GM12878 (cell line): Measurements from ENCODE around the gene BRAF. TPM values are rescaled to one million over a fixed set of nuclear protein-coding genes. Genes with fewer than 3 reads are reported as not detected.

Experiments
- ATAC-seq: fragments of 200-7000 bp; cut with Tn5 transposase; 3 replicates; pipeline ENCODE4 v1.9.1; 2020; ENCODE audit warnings: mild to moderate bottlenecking, moderate library complexity
- BruUV-seq: library from RNA; stranded (reverse); fragments of 400-500 nt; replicated peaks from 2 replicates; lab custom pipeline; 2021; lab: Mats Ljungman, UMichigan
- CTCF ChIA-PET: fragments of 300-600 bp; sonication (Branson Sonifier 250); formaldehyde crosslinking; extraction: SDS; loops from one replicate; lab custom pipeline; 2021; ENCODE audit warnings: inconsistent platforms; lab: Yijun Ruan, JAX
- POLR2A ChIA-PET: fragments of 350-600 bp; formaldehyde crosslinking; extraction: SDS; loops from one replicate; lab custom pipeline; 2021; ENCODE audit warnings: inconsistent platforms; lab: Charles Lee
- RAD21 ChIA-PET: fragments of 300-600 bp; sonication (Branson Sonifier 250); formaldehyde crosslinking; loops from one replicate; lab custom pipeline; 2023; ENCODE audit warnings: antibody characterized with exemption; ENCODE audit not compliant: unreplicated experiment; lab: Charles Lee
- SMC1A ChIA-PET: fragments of 300-600 bp; sonication (Branson Sonifier 250); formaldehyde crosslinking; loops from one replicate; lab custom pipeline; 2023; ENCODE audit not compliant: unreplicated experiment, uncharacterized antibody; lab: Charles Lee
- DNase-seq: peaks from one replicate; pipeline ENCODE4 v3.0.0-alpha.2; 2011; ENCODE audit warnings: low read depth, low spot score
- FAIRE-seq: peaks from 3 replicates; lab custom pipeline; 2011; peaks lifted over from hg19 to GRCh38; lab: Jason Lieb, UNC
- H2AFZ ChIP-seq: 2 replicates; pipeline ENCODE4 v1.6.0; 2011; ENCODE audit warnings: low read depth, low read length, control low read depth; ENCODE audit not compliant: control insufficient read depth
- H3K27ac ChIP-seq: 2 replicates; pipeline ENCODE4 v1.5.1; 2011; ENCODE audit warnings: control low read depth; ENCODE audit not compliant: control insufficient read depth, insufficient read depth
- H3K27me3 ChIP-seq, 2 experiments: replicated peaks in 1 of 2; 2 replicates each; pipeline versions ENCODE4 v1.6.0 to v1.6.1; 2011; ENCODE audit warnings: low read length in 1 of 2; ENCODE audit not compliant: control insufficient read depth in 2 of 2, insufficient read depth in 2 of 2
- H3K36me3 ChIP-seq, 2 experiments: 2 replicates each; pipeline ENCODE4 v1.5.1; 2011; ENCODE audit warnings: low read length in 1 of 2; ENCODE audit not compliant: control insufficient read depth in 2 of 2, insufficient read depth in 2 of 2
- H3K4me1 ChIP-seq: 2 replicates; pipeline ENCODE4 v1.6.1; 2011; ENCODE audit warnings: mild to moderate bottlenecking, low read length, moderate library complexity, mixed read lengths; ENCODE audit not compliant: control insufficient read depth, insufficient read depth
- H3K4me2 ChIP-seq: 2 replicates; pipeline ENCODE4 v1.6.0; 2011; ENCODE audit warnings: control low read depth; ENCODE audit not compliant: control insufficient read depth, insufficient read depth
- H3K4me3 ChIP-seq: fragments of 200-600 bp; sonication (generic); 2 replicates; pipeline ENCODE4 v1.5.1; 2016
- H3K79me2 ChIP-seq: 2 replicates; pipeline ENCODE4 v1.6.0; 2011; ENCODE audit warnings: low read length; ENCODE audit not compliant: control insufficient read depth, insufficient read depth
- H3K9ac ChIP-seq: 2 replicates; pipeline ENCODE4 v1.8.0; 2011; ENCODE audit warnings: low read length, control low read depth, mixed read lengths; ENCODE audit not compliant: control insufficient read depth, insufficient read depth
- H3K9me3 ChIP-seq: replicated peaks from 3 replicates; pipeline ENCODE4 v1.5.1; 2011; ENCODE audit warnings: mild to moderate bottlenecking, low read length; ENCODE audit not compliant: control insufficient read depth, insufficient read depth
- H4K20me1 ChIP-seq: 2 replicates; pipeline ENCODE4 v1.6.0; 2011; ENCODE audit not compliant: control insufficient read depth, insufficient read depth
- ATF7 ChIP-seq: fragments of 450-650 bp; IDR thresholded peaks from 2 replicates; pipeline ENCODE4 v1.6.1; 2016; ENCODE audit warnings: low read depth, mild to moderate bottlenecking
- BACH1 ChIP-seq: fragments of 450-650 bp; IDR thresholded peaks from 2 replicates; pipeline ENCODE4 v1.6.1; 2017; ENCODE audit warnings: mild to moderate bottlenecking, borderline replicate concordance
- BCL11A ChIP-seq: IDR thresholded peaks from 2 replicates; pipeline ENCODE4 v1.6.1; 2011; ENCODE audit warnings: low read depth, low read length
- BHLHE40 ChIP-seq, 2 experiments: fragments of 450-650 bp in 1 of 2; IDR thresholded peaks; 2 replicates each; pipeline ENCODE4 v1.6.1; 2011 to 2017; ENCODE audit warnings: low read depth in 2 of 2, borderline replicate concordance in 1 of 2, improper control_type of control experiment in 1 of 2, low read length in 1 of 2, mild to moderate bottlenecking in 1 of 2
- CTCF ChIP-seq, 3 experiments: IDR thresholded peaks in 2 of 3; conservative IDR thresholded peaks in 1 of 3; 2 replicates each; pipeline ENCODE4 v1.5.1; 2011; ENCODE audit warnings: low read depth in 3 of 3, low read length in 3 of 3, mild to moderate bottlenecking in 3 of 3, control low read depth in 2 of 3, moderate library complexity in 2 of 3, inconsistent platforms in 1 of 3, mixed read lengths in 1 of 3; ENCODE audit not compliant: control insufficient read depth in 2 of 3, insufficient read depth in 1 of 3; ENCODE audit errors: extremely low read depth in 1 of 3
- EGR1 ChIP-seq, 2 experiments: IDR thresholded peaks; 1 replicate in 1 of 2; 2 replicates in 1 of 2; pipeline ENCODE4 v1.6.1; 2011 to 2012; ENCODE audit warnings: low read depth in 2 of 2, low read length in 2 of 2, borderline replicate concordance in 1 of 2, mild to moderate bottlenecking in 1 of 2, moderate library complexity in 1 of 2
- EZH2 ChIP-seq: IDR thresholded peaks from 2 replicates; pipeline ENCODE4 v1.6.1; 2012; ENCODE audit warnings: low read depth, mild to moderate bottlenecking, control low read depth, inconsistent platforms, low read length, borderline replicate concordance; ENCODE audit not compliant: control insufficient read depth
- GATAD2B ChIP-seq: fragments of 450-650 bp; conservative IDR thresholded peaks from 2 replicates; pipeline ENCODE4 v1.6.1; 2017; ENCODE audit warnings: low read depth, mild to moderate bottlenecking, moderate library complexity
- IKZF1 ChIP-seq: fragments of 450-650 bp; conservative IDR thresholded peaks from 2 replicates; pipeline ENCODE4 v1.6.1; 2017; ENCODE audit warnings: antibody characterized with exemption, mild to moderate bottlenecking
- IRF4 ChIP-seq: IDR thresholded peaks from 2 replicates; pipeline ENCODE4 v1.6.1; 2011; ENCODE audit warnings: low read depth, low read length
- MEF2B ChIP-seq: fragments of 450-650 bp; IDR thresholded peaks from 2 replicates; pipeline ENCODE4 v1.6.1; 2018; ENCODE audit warnings: mild to moderate bottlenecking, moderate library complexity; ENCODE audit not compliant: partially characterized antibody, poor library complexity, severe bottlenecking
- MTA3 ChIP-seq: IDR thresholded peaks from 2 replicates; pipeline ENCODE4 v1.6.1; 2012; ENCODE audit warnings: low read length, inconsistent platforms, borderline replicate concordance
- POLR2AphosphoS5 ChIP-seq: IDR thresholded peaks from 2 replicates; pipeline ENCODE4 v1.6.1; 2011; ENCODE audit warnings: mild to moderate bottlenecking, low read length, inconsistent platforms
- SMC3 ChIP-seq: IDR thresholded peaks from 2 replicates; pipeline ENCODE4 v1.6.1; 2011; ENCODE audit warnings: low read length, improper control_type of control experiment, borderline replicate concordance
- SREBF2 ChIP-seq: IDR thresholded peaks from 2 replicates; pipeline ENCODE4 v1.6.1; 2012; ENCODE audit warnings: mild to moderate bottlenecking, low read length
- STAT3 ChIP-seq: IDR thresholded peaks from 2 replicates; pipeline ENCODE4 v1.6.1; 2011; ENCODE audit warnings: low read depth, low read length, improper control_type of control experiment
- WRNIP1 ChIP-seq: IDR thresholded peaks from 2 replicates; pipeline ENCODE4 v1.6.1; 2011; ENCODE audit warnings: low read depth, low read length, improper control_type of control experiment, borderline replicate concordance
- WGBS: methylation state at CpG from one replicate; pipeline ENCODE4 v1.1.6; 2016; ENCODE audit warnings: low lambda C conversion rate; ENCODE audit not compliant: insufficient replicate concordance, insufficient coverage; ENCODE audit errors: missing lambda C conversion rate; 5-methylcytosine and 5-hydroxymethylcytosine counted together
- in situ Hi-C: fragments of 300-500 bp; cut with MboI; formaldehyde crosslinking; loops from 9 replicates; pipeline ENCODE4 v1.14.3; 2018; ENCODE audit warnings: mixed read lengths
- intact Hi-C: fragments of 100-400 bp; cut with micrococcal nuclease; formaldehyde crosslinking; loops from one replicate; pipeline ENCODE4 v1.14.2; 2022; ENCODE audit not compliant: unreplicated experiment
- polyA plus RNA-seq, 11 experiments: library from polyadenylated mRNA; depleted of rRNA in 4 of 11; unstranded in 6 of 11; stranded (reverse) in 5 of 11; fragments of >200 nt; fragmentation: Nextera tagmentation in 4 of 11; fragmentation: Illumina TruSeq in 1 of 11; extraction: Ambion mirVana in 4 of 11; extraction: Trizol in 1 of 11; gene quantifications; 1 replicate in 1 of 11; 2 replicates in 10 of 11; pipeline versions ENCODE4 v1.2.1 to v1.2.3, GENCODE V29; 2011 to 2016; ENCODE audit warnings: inconsistent platforms in 2 of 11, missing spikeins in 2 of 11, low read depth in 1 of 11
- total RNA-seq, 4 experiments: library from RNA; depleted of rRNA in 3 of 4; stranded (reverse); fragments of >200 nt in 3 of 4; fragmentation: Illumina TruSeq in 1 of 4; extraction: Trizol in 1 of 4; gene quantifications; 2 replicates each; pipeline versions ENCODE4 v1.2.1 to v1.2.3, GENCODE V29; 2013 to 2021

Gene BRAF
- total and polyA plus RNA-seq, 10 of the 15 experiments (the other 5 are each of a cell fraction or from before 2014, with no cell fraction given) = 2.6 to 31.0 (median 10.6) TPM

- ChIA-PET RAD21 (interaction anchor here (0.6 to 3.5 kb wide), 22 partner anchors 11 to 975 kb away, joined by 3 to 23 read pairs (median 4); partner anchors contain the start of genes MKRN1, MRPS33 and NDUFB2), SMC1A (interaction anchor here (0.6 to 4.8 kb wide), 22 partner anchors 9 to 338 kb away, joined by 3 to 57 read pairs (median 4); partner anchors contain the start of genes MRPS33 and NDUFB2)
- in situ Hi-C loops = loop anchor here (10.0 kb wide), 1 partner anchor 340 kb away; the partner anchor contains the start of gene MRPS33
- TF ChIP-seq SREBF2 = no peak
- TF ChIP-seq BACH1 = 0 out of 2 replicates have a peak, but pooled peaks have one; percentile 41
- TF ChIP-seq IRF4 = no peak
- no peak for TF ChIP-seq BCL11A
- no peak for TF ChIP-seq GATAD2B
- no peak for TF ChIP-seq EZH2
- TF ChIP-seq IKZF1 = 0 out of 2 replicates have a peak, but pooled peaks have one; percentile 9
- no peak for TF ChIP-seq POLR2AphosphoS5
- TF ChIP-seq ATF7 = peak; percentile 63; the same call in 1 of the 2 replicates
- no peak for TF ChIP-seq WRNIP1
- TF ChIP-seq BHLHE40 (IDR thresholded peaks at IDR 0.05; ENCODE audit: borderline replicate concordance in 1 of 2, low read depth in 2 of 2, low read length in 1 of 2) = no peak
- TF ChIP-seq STAT3 = no peak
- TF ChIP-seq CTCF (IDR thresholded peaks at IDR 0.05 in 2 of 3, conservative IDR thresholded peaks at IDR 0.05 in 1 of 3; ENCODE audit: control insufficient read depth in 2 of 3, extremely low read depth in 1 of 3, insufficient read depth in 1 of 3, low read depth in 3 of 3, low read length in 3 of 3) = peak; percentile 47 to 57 (median 50); a peak in 5 of 6 replicates
- TF ChIP-seq EGR1 (IDR thresholded peaks at IDR 0.05; ENCODE audit: borderline replicate concordance in 1 of 2, low read depth in 2 of 2, low read length in 2 of 2) = no peak
- no peak for TF ChIP-seq MTA3
- no peak for TF ChIP-seq MEF2B
- TF ChIP-seq SMC3 = peak; percentile 17; the same call in 1 of the 2 replicates
Measured at GRCh38 chr7:140674899-140675701, 249.6 kb downstream of the BRAF start.

More at GRCh38 chr7:140674899-140675701, 249.6 kb downstream of the BRAF start:
- H4K20me1 ChIP-seq = no peaks in the 10 kb centered on the region
- DNase-seq = no peak
- BruUV-seq = no TSS peak
- ChIA-PET CTCF (interaction anchor here (0.6 to 5.6 kb wide), 40 partner anchors 10 to 979 kb away, joined by 3 to 88 read pairs (median 3); partner anchors contain the start of genes MRPS33 and NDUFB2), POLR2A (interaction anchor here (0.5 to 2.4 kb wide), 9 partner anchors 11 to 343 kb away, joined by 3 to 11 read pairs (median 3); partner anchors contain the start of gene NDUFB2)
- H3K27me3 ChIP-seq = no peaks in the 10 kb centered on the region
- no peak overlapping the region for H2AFZ ChIP-seq
- peak overlapping the region; percentile 29; the same call in 1 of the 2 replicates for H3K27ac ChIP-seq
- intact Hi-C loops = loop anchor here (1.0 to 5.0 kb wide), 2 partner anchors 247 to 337 kb away; partner anchors contain the start of gene BRAF
- H3K9ac ChIP-seq = no peak overlapping the region
- peak overlapping the region; percentile 98 for H3K4me2 ChIP-seq
- 59% methylated on average over 8 of the region's 8 CpGs for WGBS
- H3K4me1 ChIP-seq = peaks cover 39% of the 10 kb centered on the region
- no peaks in the 10 kb centered on the region for H3K9me3 ChIP-seq
- peak; percentile 23 for FAIRE-seq
- peak; percentile 15 for ATAC-seq
- H3K36me3 ChIP-seq = 0 out of 4 replicates have a peak, but pooled peaks cover 0 to 3% of the 10 kb centered on the region in 2 experiments
- peak overlapping the region; percentile 49; the same call in 1 of the 2 replicates for H3K4me3 ChIP-seq
- no peaks in the 10 kb centered on the region; the same call in 1 of the 2 replicates for H3K79me2 ChIP-seq
